GM12875 (cell line): ENCODE results near the gene SP1.

Source experiments
- H3K4me3 ChIP-seq: one replicate; pipeline ENCODE4 v1.5.1; 2011; ENCODE audit warnings: low read depth, low read length, control low read depth
- TF ChIP-seq, protein P1 (sequence below): IDR thresholded peaks from 2 replicates; pipeline ENCODE4 v1.5.1; 2011; ENCODE audit warnings: low read depth, mild to moderate bottlenecking, control low read depth, inconsistent platforms, low read length, moderate library complexity, borderline replicate concordance; ENCODE audit not compliant: insufficient read depth

The SP1 gene

DNA sequence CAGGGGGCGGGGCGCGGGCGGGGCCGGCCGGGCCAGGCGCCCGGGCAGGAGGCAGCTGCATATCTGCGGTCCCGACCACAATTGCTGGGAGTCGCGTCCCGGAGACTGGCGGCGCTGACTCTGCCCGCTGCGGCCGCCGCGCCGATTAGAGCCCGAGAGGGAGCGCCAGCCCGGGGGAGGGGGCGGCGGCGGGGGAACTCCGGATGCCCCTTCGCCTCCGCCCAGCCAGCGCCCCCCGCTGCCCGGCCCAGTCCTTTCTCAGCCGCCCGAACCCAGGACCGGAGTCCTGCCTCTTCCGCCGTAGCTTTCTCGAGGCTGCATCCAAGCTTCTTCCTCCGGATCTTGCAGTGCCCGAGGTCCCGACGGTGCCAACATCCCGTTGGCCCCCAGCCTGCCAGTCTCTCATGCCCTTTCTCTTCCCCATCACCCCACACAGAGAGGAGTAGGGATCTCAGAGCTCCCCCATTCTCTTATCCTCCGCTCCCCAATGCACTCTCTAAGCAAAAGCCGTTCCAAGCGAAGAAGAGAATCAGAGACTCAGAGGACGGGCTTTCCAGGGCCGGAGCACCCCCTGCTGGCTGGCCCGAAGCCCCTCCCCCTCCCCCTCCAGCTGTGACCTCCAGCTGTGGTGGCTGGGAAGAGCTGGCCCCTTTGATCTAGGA, 35.0 kb upstream of the SP1 start:
- TF ChIP-seq, protein P1, sequence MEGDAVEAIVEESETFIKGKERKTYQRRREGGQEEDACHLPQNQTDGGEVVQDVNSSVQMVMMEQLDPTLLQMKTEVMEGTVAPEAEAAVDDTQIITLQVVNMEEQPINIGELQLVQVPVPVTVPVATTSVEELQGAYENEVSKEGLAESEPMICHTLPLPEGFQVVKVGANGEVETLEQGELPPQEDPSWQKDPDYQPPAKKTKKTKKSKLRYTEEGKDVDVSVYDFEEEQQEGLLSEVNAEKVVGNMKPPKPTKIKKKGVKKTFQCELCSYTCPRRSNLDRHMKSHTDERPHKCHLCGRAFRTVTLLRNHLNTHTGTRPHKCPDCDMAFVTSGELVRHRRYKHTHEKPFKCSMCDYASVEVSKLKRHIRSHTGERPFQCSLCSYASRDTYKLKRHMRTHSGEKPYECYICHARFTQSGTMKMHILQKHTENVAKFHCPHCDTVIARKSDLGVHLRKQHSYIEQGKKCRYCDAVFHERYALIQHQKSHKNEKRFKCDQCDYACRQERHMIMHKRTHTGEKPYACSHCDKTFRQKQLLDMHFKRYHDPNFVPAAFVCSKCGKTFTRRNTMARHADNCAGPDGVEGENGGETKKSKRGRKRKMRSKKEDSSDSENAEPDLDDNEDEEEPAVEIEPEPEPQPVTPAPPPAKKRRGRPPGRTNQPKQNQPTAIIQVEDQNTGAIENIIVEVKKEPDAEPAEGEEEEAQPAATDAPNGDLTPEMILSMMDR: peak; percentile 79
- H3K4me3 ChIP-seq: peak overlapping the region; percentile 57

DNA sequence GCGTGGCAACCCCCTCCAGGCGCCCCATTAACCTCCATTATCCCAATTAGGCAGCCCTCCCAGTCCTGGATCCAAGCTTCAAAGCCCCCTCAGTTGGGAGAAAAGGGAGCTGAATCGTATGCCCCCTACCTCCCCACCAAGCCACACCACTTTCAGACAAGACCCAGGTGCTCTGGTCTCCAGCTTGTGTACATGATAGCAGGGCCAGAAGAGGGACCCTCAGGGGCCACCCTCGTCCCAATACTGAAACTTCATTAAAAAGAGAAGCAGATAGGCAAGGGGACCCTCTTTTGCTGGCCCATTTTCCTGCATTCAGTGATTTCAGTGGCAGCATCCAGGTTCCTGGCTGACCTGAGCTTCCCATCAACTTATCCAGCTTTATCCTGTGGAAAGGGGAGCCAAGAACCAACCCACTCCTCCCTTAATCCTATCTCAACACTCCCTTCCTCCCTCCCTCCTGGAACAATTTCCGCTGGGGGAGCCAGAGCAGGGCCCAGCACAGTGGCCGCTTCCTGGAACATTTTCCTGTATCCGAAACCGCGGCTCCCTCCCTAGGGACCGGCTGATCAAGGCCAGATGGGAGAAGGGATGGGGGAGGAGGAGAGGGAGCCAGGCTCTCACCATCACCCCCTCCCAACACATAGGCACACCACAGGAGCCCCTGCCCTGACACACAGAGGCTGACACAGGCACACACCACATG, 34.3 kb upstream of the SP1 start:
- no peak overlapping the region for H3K4me3 ChIP-seq
- TF ChIP-seq, protein P1: no peak

DNA sequence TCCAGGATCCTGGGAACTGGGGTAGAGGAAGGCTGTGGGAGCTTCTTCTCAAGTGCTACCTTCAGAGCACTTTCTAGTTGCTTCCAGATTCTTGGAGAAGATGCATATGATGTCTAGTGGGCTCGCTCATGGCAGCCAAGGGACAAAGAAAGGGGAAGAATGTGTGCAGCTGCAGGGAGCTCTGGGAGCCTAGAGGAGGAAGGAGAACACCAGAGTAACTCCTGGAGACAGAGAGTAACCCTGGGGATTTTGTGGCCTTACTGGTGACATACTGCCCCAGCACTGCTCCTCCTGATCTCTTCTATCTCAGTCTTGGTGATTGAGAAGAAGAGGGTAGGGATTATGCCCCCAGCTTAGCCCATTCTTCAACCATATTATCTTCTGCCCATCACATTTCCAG, 33.5 kb upstream of the SP1 start:
- TF ChIP-seq, protein P1: no peak
- no peak overlapping the region for H3K4me3 ChIP-seq

DNA sequence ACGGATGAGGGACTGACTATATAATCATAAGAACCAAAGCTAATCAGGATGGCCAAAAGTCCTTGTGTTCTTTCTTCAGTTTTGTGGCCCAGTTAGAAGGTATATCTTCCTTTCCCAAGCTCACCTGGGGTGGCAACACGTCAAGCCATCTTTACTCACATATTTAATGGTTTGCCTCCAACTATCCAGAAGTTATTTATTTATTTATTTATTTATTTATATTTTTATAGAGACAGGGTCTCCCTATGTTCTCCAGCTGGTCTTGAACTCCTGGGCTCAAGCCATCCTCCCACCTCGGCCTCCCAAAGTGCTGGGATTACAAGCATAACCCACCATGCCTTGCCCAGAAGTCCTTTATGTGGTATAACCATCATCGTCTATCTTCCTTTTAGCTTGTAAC, 32.1 kb upstream of the SP1 start:
- no peak overlapping the region for H3K4me3 ChIP-seq
- TF ChIP-seq, protein P1: no peak

DNA sequence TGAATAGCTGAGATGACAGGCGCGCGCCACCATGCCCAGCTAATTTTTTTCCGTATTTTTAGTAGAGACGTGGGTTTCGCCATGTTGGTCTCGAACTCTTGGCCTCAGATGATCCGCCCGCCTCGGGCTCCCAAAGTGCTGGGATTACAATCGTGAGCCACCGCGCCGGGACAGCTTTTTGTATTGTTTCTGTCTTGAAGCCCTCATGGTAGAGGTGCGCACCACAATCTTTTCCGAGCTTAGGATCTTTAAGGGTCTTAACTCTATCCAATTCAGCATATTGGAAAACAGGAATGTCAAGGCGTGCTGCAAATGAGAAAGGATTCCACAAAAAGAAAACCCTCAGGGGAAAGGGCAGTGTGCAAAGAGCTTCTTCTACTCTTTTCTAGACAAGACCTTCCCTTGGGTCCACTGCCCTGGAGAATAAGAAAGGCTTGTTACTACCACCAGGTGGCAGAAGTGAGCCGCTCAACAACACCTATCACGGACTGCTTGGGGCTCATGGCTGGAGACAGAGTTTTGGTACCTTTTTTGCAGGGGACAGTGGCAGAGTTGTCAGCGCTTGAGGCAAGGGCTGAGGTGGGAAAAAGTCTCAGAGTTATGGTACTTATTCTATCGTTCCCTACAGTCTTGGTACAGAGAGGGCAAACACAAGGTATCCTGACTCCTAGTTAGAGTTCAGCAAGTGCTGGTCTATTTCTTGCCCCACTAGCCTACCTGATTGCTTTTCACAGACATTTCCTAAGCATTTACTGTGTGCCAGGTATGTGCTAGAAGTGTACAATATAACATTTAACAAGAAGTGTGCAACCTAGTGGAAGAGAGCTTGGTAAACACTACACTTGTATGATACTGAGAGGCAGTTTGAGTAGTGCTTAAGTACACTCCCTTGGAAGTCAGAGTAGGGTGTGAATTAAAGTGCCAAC, 27.4 kb upstream of the SP1 start:
- H3K4me3 ChIP-seq: no peak overlapping the region
- TF ChIP-seq, protein P1: peak; percentile 71; the same call in 1 of the 2 replicates

DNA sequence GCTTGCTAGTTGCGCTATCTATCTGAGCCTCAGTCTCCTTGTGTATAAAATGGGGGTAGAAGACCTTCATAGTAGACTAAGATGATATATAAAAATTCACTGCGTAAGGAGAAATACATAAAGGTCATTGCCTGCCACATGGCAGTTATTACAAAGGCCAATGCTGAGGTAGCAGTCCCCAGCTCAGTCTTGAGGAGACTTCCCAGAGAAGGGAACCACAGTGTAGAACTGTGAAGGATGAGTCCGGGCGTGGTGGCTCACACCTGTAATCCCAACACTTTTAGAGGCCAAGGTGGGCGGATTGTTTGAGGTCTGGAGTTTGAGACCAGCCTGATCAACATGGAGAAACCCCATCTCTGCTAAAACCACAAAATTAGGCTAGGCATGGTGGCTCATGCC, 26.7 kb upstream of the SP1 start:
- TF ChIP-seq, protein P1: no peak
- H3K4me3 ChIP-seq: no peak overlapping the region

DNA sequence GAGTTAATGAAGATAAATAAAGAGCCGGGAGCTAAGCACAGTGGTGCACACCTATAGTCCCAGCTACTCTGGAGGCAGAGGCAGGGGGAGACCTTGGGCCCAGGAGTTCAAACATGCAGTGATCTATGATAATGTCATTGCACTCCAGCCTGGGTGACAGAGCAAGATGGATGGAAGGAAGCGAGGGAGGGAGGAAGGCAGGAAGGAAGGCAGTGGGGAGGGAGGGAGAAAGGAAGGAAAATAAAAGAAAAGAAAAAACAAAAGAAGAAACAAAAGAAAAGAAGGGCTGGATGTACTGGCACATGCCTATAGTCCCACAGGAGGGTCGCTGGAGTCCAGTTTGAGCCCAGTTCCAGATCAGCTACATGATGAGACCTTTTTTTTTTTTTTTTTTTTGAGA, 24.9 kb upstream of the SP1 start:
- H3K4me3 ChIP-seq: no peak overlapping the region
- TF ChIP-seq, protein P1: no peak
